Endothelial cell of umbilical vein (primary cell): ENCODE results near the gene IGF2R. TPM values are rescaled to one million over a fixed set of nuclear protein-coding genes. Genes with fewer than 3 reads are reported as not detected.

Experiments
- BruUV-seq: library from RNA; stranded (reverse); fragments of 400-500 nt; replicated peaks from 2 replicates; lab custom pipeline; 2021; lab: Mats Ljungman, UMichigan
- CTCF ChIA-PET: fragments of 300-600, 350-600 bp; sonication (Branson Sonifier 250); formaldehyde crosslinking; loops from one replicate; lab custom pipeline; 2021; ENCODE audit warnings: antibody characterized with exemption, inconsistent platforms; lab: Charles Lee
- POLR2A ChIA-PET: fragments of 300-600, 350-600 bp; sonication (Branson Sonifier 250); formaldehyde crosslinking; loops from one replicate; lab custom pipeline; 2021; ENCODE audit warnings: antibody characterized with exemption, inconsistent platforms; lab: Charles Lee
- DNase-seq: peaks from one replicate; pipeline ENCODE4 v3.0.0-alpha.2; 2011; ENCODE audit warnings: low read depth, low spot score
- FAIRE-seq: peaks from 2 replicates; lab custom pipeline; 2011; peaks lifted over from hg19 to GRCh38; lab: Jason Lieb, UNC
- H2AFZ ChIP-seq: 2 replicates; pipeline ENCODE4 v1.6.0; 2012; ENCODE audit warnings: low read depth, low read length, control low read depth, inconsistent platforms
- H3K27ac ChIP-seq: 2 replicates; pipeline ENCODE4 v1.5.1; 2011; ENCODE audit warnings: low read depth, mild to moderate bottlenecking, control low read depth, low read length, moderate library complexity; ENCODE audit not compliant: insufficient read depth
- H3K27me3 ChIP-seq, 2 experiments: 2 replicates each; pipeline versions ENCODE4 v1.6.0 to v1.6.1; 2011; ENCODE audit warnings: low read length in 2 of 2, mixed read lengths in 1 of 2; ENCODE audit not compliant: control insufficient read depth in 2 of 2, insufficient read depth in 2 of 2
- H3K36me3 ChIP-seq, 2 experiments: 2 replicates in 1 of 2; 3 replicates in 1 of 2; pipeline ENCODE4 v1.5.1; 2011; ENCODE audit warnings: low read length in 2 of 2, mild to moderate bottlenecking in 1 of 2, moderate library complexity in 1 of 2; ENCODE audit not compliant: control insufficient read depth in 2 of 2, insufficient read depth in 2 of 2; ENCODE audit errors: extremely low read depth in 1 of 2
- H3K4me1 ChIP-seq: 3 replicates; pipeline ENCODE4 v1.5.1; 2011; ENCODE audit warnings: mild to moderate bottlenecking, low read length; ENCODE audit not compliant: control insufficient read depth, insufficient read depth; ENCODE audit errors: extremely low read depth
- H3K4me2 ChIP-seq: 2 replicates; pipeline ENCODE4 v1.6.1; 2011; ENCODE audit warnings: low read length, control low read depth, mixed read lengths; ENCODE audit not compliant: insufficient read depth
- H3K4me3 ChIP-seq, 3 experiments: fragments of 200-600 bp in 1 of 3; sonication (generic), shearing (Covaris generic) in 1 of 3; replicated peaks in 1 of 3; 2 replicates each; pipeline ENCODE4 v1.5.1; 2011 to 2016; ENCODE audit warnings: control low read depth in 3 of 3, low read length in 3 of 3, mild to moderate bottlenecking in 2 of 3, inconsistent platforms in 1 of 3, low read depth in 1 of 3, moderate library complexity in 1 of 3; ENCODE audit not compliant: insufficient read depth in 1 of 3
- H3K79me2 ChIP-seq: 2 replicates; pipeline ENCODE4 v1.6.0; 2012; ENCODE audit warnings: low read length, inconsistent platforms; ENCODE audit not compliant: control insufficient read depth, insufficient read depth
- H3K9ac ChIP-seq: replicated peaks from 2 replicates; pipeline ENCODE3; 2011; ENCODE audit warnings: low read length, control low read depth; ENCODE audit not compliant: insufficient read depth; ENCODE audit errors: extremely low read depth
- H3K9me1 ChIP-seq: replicated peaks from 3 replicates; pipeline ENCODE4 v1.6.0; 2011; ENCODE audit warnings: mild to moderate bottlenecking, low read length; ENCODE audit not compliant: control insufficient read depth, insufficient read depth; ENCODE audit errors: extremely low read depth
- H3K9me3 ChIP-seq: replicated peaks from 2 replicates; pipeline ENCODE4 v1.5.1; 2012; ENCODE audit warnings: low read length, inconsistent platforms; ENCODE audit not compliant: control insufficient read depth, insufficient read depth
- H4K20me1 ChIP-seq: replicated peaks from 2 replicates; pipeline ENCODE3; 2011; ENCODE audit warnings: mild to moderate bottlenecking, low read length; ENCODE audit not compliant: control insufficient read depth, insufficient read depth; ENCODE audit errors: extremely low read depth
- EZH2 ChIP-seq: IDR thresholded peaks from 2 replicates; pipeline ENCODE4 v1.6.1; 2012; ENCODE audit warnings: borderline replicate concordance, low read depth, mild to moderate bottlenecking, moderate library complexity, low read length, inconsistent platforms; ENCODE audit not compliant: severe bottlenecking
- FOS ChIP-seq: IDR thresholded peaks from 2 replicates; pipeline ENCODE4 v1.6.1; 2011; ENCODE audit warnings: mild to moderate bottlenecking, low read length, moderate library complexity, borderline replicate concordance; ENCODE audit not compliant: insufficient read depth
- GATA2 ChIP-seq: IDR thresholded peaks from 2 replicates; pipeline ENCODE4 v1.7.0; 2011; ENCODE audit warnings: low read depth, mild to moderate bottlenecking, moderate library complexity, mixed read lengths, low read length; ENCODE audit not compliant: insufficient read length, insufficient read depth
- JUN ChIP-seq: IDR thresholded peaks from 2 replicates; pipeline ENCODE4 v1.6.1; 2011; ENCODE audit warnings: borderline replicate concordance, low read depth; ENCODE audit not compliant: insufficient read length, insufficient read depth
- MAX ChIP-seq: IDR thresholded peaks from 2 replicates; pipeline ENCODE4 v1.6.1; 2011; ENCODE audit not compliant: insufficient read depth, insufficient read length
- MYC ChIP-seq: IDR thresholded peaks from one replicate; pipeline ENCODE4 v1.6.1; 2011; ENCODE audit warnings: mild to moderate bottlenecking, low read depth, low read length
- POLR2A ChIP-seq: IDR thresholded peaks from 2 replicates; pipeline ENCODE4 v1.6.1; 2012; ENCODE audit warnings: low read depth, mild to moderate bottlenecking, control low read depth, low read length
- POLR2AphosphoS5 ChIP-seq: IDR thresholded peaks from 2 replicates; pipeline ENCODE4 v1.6.1; 2012; ENCODE audit warnings: low read depth, mild to moderate bottlenecking, control low read depth, low read length, moderate library complexity; ENCODE audit not compliant: insufficient read depth
- dilution Hi-C: fragments of 300-500 bp; cut with MboI; formaldehyde crosslinking; loops from one replicate; pipeline ENCODE4 v1.15.0; 2019; ENCODE audit warnings: low sequenced_read_pairs; ENCODE audit not compliant: extremely low pct_ligation_motif_present
- intact Hi-C: fragments of 100-400 bp; cut with micrococcal nuclease; formaldehyde crosslinking; loops from one replicate; pipeline ENCODE4 v1.10.0; 2022
- polyA plus RNA-seq, 4 experiments: library from polyadenylated mRNA; depleted of rRNA in 3 of 4; stranded (reverse) in 3 of 4; unstranded in 1 of 4; fragments of >200 nt; gene quantifications; 2 replicates each; pipeline versions ENCODE4 v1.2.1 to v1.2.3, GENCODE V29; 2011 to 2012; ENCODE audit warnings: missing spikeins in 1 of 4
- total RNA-seq: library from RNA; stranded (reverse); gene quantifications from 2 replicates; pipeline ENCODE4 v1.2.3, GENCODE V29; 2021
- TF ChIP-seq, protein P1 (sequence below), 2 donors: IDR thresholded peaks; 1 replicate in 1 of 2; 2 replicates in 1 of 2; pipeline ENCODE4 v1.5.1; 2011; ENCODE audit warnings: low read length in 2 of 2, mild to moderate bottlenecking in 2 of 2, moderate library complexity in 2 of 2, control low read depth in 1 of 2, inconsistent platforms in 1 of 2, low read depth in 1 of 2; ENCODE audit not compliant: insufficient read depth in 1 of 2; ENCODE audit errors: extremely low read depth in 1 of 2

IGF2R gene
- total and polyA plus RNA-seq, 2 donors (not counting 3 experiments of a cell fraction or from before 2014, with no cell fraction given) = 16.3 to 60.2 TPM

DNA sequence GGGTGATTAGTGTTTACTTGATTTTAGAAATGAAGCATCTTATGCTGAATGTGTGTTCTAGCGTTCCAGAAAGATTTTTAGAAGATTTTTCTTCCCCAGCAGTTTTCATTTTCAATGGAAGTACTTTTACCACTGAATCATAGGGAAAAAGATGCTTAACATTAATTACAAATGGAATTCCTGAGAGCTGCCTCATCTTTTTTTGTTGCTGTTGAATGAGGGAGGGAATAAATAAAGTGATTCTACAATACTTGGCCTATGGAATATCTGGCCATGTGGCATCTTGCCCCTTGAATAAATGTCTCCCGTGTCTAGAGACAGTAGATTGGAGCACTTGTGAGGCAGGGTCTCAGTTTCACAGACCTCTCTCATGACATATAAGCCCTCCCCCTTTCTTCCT, 108.6 kb downstream of the IGF2R start:
- no peak overlapping the region for H3K4me2 ChIP-seq
- BruUV-seq = no TSS peak
- ChIA-PET POLR2A (no interaction called here), CTCF (no interaction called here)
- H4K20me1 ChIP-seq = no peaks in the 10 kb centered on the region
- no peaks in the 10 kb centered on the region for H3K9me1 ChIP-seq
- dilution Hi-C loops = no loop called here
- no peak for TF ChIP-seq GATA2
- TF ChIP-seq JUN = no peak
- no peak for TF ChIP-seq MAX
- TF ChIP-seq POLR2A = no peak
- no peak for TF ChIP-seq MYC
- no peak for TF ChIP-seq FOS
- no peak for TF ChIP-seq POLR2AphosphoS5
- TF ChIP-seq, protein P1, sequence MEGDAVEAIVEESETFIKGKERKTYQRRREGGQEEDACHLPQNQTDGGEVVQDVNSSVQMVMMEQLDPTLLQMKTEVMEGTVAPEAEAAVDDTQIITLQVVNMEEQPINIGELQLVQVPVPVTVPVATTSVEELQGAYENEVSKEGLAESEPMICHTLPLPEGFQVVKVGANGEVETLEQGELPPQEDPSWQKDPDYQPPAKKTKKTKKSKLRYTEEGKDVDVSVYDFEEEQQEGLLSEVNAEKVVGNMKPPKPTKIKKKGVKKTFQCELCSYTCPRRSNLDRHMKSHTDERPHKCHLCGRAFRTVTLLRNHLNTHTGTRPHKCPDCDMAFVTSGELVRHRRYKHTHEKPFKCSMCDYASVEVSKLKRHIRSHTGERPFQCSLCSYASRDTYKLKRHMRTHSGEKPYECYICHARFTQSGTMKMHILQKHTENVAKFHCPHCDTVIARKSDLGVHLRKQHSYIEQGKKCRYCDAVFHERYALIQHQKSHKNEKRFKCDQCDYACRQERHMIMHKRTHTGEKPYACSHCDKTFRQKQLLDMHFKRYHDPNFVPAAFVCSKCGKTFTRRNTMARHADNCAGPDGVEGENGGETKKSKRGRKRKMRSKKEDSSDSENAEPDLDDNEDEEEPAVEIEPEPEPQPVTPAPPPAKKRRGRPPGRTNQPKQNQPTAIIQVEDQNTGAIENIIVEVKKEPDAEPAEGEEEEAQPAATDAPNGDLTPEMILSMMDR (IDR thresholded peaks at IDR 0.05; ENCODE audit: extremely low read depth in 1 of 2, insufficient read depth in 1 of 2, low read depth in 1 of 2, low read length in 2 of 2) = no peak
- TF ChIP-seq EZH2 = no peak
- no peak overlapping the region for H3K9ac ChIP-seq
- no peak overlapping the region for H3K4me3 ChIP-seq
- no peaks in the 10 kb centered on the region for H3K9me3 ChIP-seq
- FAIRE-seq (no peak), DNase-seq (no peak)
- no peak overlapping the region for H3K27ac ChIP-seq
- H3K79me2 ChIP-seq = no peaks in the 10 kb centered on the region
- H2AFZ ChIP-seq = no peak overlapping the region
- no peaks in the 10 kb centered on the region for H3K4me1 ChIP-seq
- peaks cover 0 to 32% of the 10 kb centered on the region in 2 experiments for H3K36me3 ChIP-seq
- intact Hi-C loops = no loop called here
- H3K27me3 ChIP-seq = no peaks in the 10 kb centered on the region
